GM12891 (cell line): ENCODE data around the gene CAPRIN1.

Experiments used
- POLR2A ChIP-seq: IDR thresholded peaks from 2 replicates; pipeline ENCODE4 v1.6.1; 2011; ENCODE audit warnings: low read depth, low read length, control low read depth
- POLR2AphosphoS5 ChIP-seq: IDR thresholded peaks from 2 replicates; pipeline ENCODE4 v1.6.1; 2011; ENCODE audit warnings: low read depth, low read length, control low read depth
- TAF1 ChIP-seq: IDR thresholded peaks from 2 replicates; pipeline ENCODE4 v1.6.1; 2011; ENCODE audit warnings: low read depth, low read length, control low read depth

DNA sequence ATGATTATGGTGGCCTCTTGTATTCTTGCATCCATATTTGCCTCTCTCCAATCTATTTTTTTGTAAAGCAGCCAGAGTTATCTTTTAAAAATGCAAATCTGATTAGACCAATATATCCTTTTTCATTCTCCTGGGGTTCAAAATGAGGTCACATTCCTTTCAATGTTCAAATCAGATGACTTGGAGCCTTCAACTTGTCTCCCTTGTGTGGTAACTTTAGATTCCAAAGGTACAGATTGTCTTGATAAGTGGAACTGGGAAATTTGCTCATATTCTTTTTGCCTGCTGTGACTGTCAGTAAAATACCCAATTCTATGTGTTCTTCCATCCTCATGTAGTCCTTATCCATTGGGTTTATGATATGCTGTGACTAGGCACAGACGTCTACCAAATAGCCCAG, 15.1 kb upstream of the CAPRIN1 start:
- TF ChIP-seq POLR2A: no peak
- TF ChIP-seq POLR2AphosphoS5: no peak
- TF ChIP-seq TAF1: no peak
